Stimulated activated CD8-positive, alpha-beta memory T cell treated with anti-CD3 and anti-CD28 coated beads, Interleukin-2, amount 100 ng/mL, for 1 hour (primary cell): ENCODE results near the gene TSPAN2.
"Not testable (repeated sequence)": the region's sequence is repeated elsewhere in the genome, so short reads cannot be mapped to it uniquely, and the experiment has no call there.

Source experiments
- DNase-seq, 2 donors: peaks; one replicate each; pipeline ENCODE4 v3.0.0-alpha.2; 2020; ENCODE audit warnings: low read depth in 2 of 2

Gene TSPAN2

DNA sequence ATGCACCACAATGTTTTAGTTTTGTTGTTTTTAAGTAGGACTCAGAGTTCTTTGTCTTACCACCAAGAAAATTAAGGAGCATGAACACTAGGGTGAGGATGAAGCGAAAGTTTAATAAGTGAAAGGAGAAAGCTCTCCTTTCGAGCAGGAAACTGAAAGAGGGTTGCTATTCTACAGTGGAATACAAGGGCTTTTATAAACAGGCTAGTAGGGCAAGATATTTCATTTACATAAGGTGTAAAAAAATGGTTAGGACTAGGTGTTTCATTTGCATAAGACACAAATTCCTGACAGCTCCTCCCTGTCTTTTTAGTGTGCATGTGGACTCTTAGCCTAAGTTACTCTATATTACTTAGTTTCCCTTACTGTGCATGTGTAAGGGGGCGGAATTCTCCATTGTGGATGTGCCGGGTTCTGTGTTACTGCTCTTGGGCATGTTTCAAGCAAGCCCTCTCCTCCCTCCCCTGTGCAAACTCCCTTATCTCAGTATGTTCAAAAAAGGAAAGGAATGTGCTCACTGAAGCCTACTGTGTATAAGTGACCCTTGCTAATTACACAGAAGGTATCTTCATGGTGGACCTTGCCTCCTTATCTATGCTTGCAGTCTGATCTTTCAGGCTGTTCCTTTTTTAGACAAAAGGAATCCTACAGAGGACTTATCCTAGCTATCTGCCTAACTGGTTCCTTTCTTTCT, 52.3 kb downstream of the TSPAN2 start:
- no peak for DNase-seq

DNA sequence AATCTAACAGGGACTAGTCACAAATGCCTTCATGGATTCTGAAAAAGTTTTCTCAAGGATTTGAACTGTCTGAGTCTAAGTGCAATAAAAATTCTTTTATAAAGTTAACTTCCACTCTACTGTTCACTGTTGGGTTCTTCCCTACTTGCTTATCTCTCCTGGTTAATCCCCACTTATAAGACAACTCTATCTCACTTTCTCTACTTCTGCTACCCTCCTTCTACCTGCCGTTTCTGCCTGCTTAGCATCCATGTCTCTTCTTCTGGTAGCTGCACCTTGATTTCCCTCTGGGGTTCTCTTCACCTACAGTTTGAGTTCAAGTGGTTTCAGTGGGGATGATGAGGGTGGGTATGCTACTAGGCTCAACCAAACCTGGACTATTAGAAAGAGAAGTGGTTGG, 53.7 kb downstream of the TSPAN2 start:
- DNase-seq: no peak

DNA sequence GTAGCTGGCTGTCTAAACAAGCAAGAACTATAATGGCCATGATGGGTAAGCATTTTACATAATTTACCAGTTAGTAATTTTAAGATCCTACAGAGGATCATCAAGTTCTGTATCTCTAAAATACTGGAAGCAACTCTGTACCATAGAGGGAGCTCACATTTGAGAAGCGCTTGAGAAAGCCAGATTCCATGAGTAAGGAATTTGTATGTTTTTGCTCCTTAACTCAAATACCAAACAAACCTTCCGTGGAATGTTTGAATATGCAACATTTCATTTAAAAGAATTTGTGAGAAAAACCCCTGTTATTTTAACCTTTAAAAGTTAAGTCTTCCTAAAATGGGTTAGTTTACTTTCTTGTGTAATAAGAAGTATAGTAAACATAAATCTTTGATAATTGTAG, 57.7 kb downstream of the TSPAN2 start:
- no peak for DNase-seq

DNA sequence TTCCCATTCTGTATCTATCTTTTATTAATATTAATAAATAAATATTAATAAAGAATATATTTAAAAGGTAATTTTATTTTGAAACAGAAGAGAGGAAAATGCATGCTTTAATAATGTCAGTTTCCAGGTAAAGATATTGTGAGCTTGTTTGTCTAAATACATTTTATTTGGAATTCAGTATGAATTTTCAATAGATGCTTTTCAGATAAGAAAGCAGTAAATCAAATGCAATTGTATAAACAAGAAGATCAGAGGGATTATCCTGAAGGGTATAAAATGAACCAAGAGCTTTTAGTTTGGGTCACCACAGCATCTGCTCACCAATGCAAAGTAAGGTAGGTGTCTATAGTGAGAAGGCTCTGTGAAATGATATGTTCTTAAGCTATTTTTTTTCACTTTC, 59.8 kb downstream of the TSPAN2 start, which contains the start of gene TSHB:
TSHB (plus strand) TSS at position 301 of the 400 bp plus-strand sequence. CDS start 3,537 bp downstream, outside the sequence.
- DNase-seq: no peak

DNA sequence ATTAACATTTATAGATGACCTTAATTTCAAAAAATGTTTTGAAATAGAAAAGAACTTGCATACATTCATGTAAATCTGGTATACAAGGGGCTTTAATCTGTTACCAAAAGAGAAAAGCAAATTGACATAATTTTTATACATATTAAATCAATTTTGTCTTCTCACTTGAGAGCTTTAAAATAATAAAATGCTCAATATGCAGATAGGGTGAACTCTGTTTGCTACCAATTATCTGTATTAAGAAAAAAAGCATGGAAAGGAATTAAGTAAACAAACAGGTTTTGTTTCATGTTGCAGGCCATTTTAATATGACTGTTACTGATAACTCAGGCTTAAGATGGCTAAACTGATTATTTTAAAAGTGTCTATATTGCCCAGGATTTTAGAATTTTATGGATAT, 65.7 kb downstream of the TSPAN2 start:
- DNase-seq: no peak

DNA sequence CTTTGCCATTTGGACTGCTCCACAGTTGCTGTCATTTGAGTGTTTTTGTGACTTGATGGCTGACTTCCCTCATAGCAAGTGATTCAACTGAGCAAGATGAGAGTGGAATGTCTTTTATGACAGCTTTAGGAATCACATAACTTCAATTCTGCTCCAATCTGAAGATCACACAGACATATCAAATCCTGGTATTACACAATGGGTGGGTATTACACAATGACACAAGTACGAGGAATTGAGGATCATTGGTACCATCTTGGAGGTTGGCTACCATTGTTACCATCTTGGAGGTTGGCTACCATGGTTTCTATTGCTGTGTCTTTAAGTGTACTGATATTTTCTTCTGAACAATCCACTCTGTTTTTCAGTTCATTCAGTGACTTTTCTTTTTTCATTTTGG, 68.2 kb downstream of the TSPAN2 start:
- no peak for DNase-seq

DNA sequence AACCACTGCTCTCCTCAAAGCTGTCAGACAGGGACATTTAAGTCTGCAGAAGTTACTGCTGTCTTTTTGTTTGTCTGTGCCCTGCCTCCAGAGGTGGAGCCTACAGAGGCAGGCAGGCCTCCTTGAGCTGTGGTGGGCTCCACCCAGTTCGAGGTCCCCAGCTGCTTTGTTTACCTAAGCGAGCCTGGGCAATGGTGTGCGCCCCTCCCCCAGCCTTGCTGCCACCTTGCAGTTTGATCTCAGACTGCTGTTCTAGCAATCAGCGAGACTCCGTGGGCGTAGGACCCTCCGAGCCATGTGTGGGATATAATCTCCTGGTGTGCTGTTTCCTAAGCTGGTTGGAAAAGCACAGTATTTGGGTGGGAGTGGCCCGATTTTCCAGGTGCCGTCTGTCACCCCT, 69.8 kb downstream of the TSPAN2 start:
- DNase-seq: not testable (repeated sequence)

DNA sequence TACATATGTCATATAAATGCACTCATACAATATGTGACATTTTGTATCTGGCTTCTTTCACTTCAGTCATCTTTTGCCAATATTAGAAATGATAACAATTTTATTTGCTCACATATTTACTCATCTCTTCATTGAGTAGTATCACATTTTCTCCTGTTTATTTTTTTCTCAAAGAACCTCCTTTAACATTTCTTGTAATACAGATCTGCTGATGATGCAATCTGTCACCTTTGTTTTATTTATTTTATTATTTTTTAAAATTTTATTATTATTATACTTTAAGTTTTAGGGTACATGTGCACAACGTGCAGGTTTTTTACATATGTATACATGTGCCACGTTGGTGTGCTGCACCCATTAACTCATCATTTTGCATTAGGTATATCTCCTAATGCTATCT, 75.5 kb downstream of the TSPAN2 start:
- DNase-seq: no peak

DNA sequence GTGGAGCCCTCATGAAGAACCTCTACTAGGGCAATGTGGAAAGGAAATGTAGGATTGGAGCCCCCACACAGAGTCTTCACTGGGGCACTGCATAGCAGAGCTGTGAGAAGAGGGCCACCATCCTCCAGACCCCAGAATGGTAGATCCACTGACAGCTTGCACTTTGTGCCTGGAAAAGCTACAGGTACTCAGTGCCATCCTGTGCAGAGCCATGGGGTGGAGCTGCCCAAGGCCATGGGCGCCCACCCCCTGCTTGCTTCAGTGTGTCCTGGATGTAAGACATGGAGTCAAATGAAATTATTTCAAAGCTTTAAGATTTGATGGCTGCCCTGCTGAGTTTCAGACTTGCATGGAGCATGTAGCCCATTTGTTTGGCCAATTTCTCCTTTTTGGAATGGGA, 76.9 kb downstream of the TSPAN2 start:
- DNase-seq: no peak

DNA sequence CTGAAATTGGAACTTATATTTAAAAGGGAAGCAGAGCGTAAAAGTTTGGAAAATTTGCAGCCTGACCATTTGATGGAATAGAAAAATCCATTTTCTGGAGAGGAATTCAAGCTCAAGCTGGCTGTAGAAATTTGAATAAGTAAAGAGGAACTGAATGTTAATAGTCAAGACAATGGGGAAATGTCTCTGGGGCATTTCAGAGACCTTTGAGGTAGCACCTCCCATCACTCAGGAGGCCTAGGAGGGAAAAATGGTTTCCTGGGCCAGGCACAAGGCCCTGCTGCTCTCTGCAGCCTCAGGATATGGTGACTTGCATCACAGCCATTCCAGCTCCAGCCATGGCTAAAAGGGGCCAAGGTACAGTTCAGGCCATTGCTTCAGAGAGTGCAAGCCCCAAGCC, 77.3 kb downstream of the TSPAN2 start:
- DNase-seq: no peak

DNA sequence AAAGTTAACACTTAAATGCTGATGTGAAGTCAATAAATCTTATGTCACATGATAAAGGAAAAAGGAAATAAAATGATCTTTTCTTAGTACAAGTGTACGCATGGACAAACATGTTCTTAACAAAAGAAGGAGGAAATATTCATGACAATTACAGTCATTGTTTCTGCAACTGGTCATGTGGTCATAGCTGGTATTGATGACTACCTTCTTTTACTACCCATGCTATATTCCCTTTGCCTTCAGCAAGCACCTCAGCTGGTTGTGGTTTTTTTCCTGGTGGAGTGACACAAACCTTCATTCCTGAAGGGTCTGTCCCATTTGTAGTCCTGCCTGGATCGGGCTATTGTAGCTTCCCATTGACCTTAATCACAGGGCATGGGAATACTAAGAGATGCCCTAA, 83.1 kb downstream of the TSPAN2 start:
- DNase-seq: no peak
